Panc1 (cell line): Measurements from ENCODE around the gene METTL4.

Experiments
- POLR2AphosphoS5 ChIP-seq: IDR thresholded peaks from 2 replicates; pipeline ENCODE4 v1.6.1; 2012; ENCODE audit warnings: mild to moderate bottlenecking, low read depth, low read length, moderate library complexity
- TF ChIP-seq, protein P1 (sequence below): fragments of 450-650 bp; IDR thresholded peaks from 2 replicates; pipeline ENCODE4 v1.5.1; 2017; ENCODE audit warnings: mild to moderate bottlenecking

- TF ChIP-seq, protein P1, sequence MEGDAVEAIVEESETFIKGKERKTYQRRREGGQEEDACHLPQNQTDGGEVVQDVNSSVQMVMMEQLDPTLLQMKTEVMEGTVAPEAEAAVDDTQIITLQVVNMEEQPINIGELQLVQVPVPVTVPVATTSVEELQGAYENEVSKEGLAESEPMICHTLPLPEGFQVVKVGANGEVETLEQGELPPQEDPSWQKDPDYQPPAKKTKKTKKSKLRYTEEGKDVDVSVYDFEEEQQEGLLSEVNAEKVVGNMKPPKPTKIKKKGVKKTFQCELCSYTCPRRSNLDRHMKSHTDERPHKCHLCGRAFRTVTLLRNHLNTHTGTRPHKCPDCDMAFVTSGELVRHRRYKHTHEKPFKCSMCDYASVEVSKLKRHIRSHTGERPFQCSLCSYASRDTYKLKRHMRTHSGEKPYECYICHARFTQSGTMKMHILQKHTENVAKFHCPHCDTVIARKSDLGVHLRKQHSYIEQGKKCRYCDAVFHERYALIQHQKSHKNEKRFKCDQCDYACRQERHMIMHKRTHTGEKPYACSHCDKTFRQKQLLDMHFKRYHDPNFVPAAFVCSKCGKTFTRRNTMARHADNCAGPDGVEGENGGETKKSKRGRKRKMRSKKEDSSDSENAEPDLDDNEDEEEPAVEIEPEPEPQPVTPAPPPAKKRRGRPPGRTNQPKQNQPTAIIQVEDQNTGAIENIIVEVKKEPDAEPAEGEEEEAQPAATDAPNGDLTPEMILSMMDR: no peak
- no peak for TF ChIP-seq POLR2AphosphoS5
Measured at GRCh38 chr18:2508678-2509077, 62.6 kb downstream of the METTL4 start.
